GM12874 (cell line): ENCODE measurements around the gene TWF2.

Experiments used
- CTCF ChIP-seq: IDR thresholded peaks from 2 replicates; pipeline ENCODE4 v1.5.1; 2011; ENCODE audit warnings: low read depth, mild to moderate bottlenecking, control low read depth, low read length, moderate library complexity; ENCODE audit not compliant: insufficient read depth

Gene TWF2

GRCh38 chr3:52218454-52218853 is 20.5 kb downstream of the TWF2 start:
- no peak for TF ChIP-seq CTCF

GRCh38 chr3:52218026-52218425 is 20.9 kb downstream of the TWF2 start:
- TF ChIP-seq CTCF = no peak

GRCh38 chr3:52217409-52217805 is 21.6 kb downstream of the TWF2 start:
- no peak for TF ChIP-seq CTCF

GRCh38 chr3:52216585-52217408 is 22.2 kb downstream of the TWF2 start:
- no peak for TF ChIP-seq CTCF

- no peak for TF ChIP-seq CTCF
Observed at GRCh38 chr3:52215351-52215750, 23.6 kb downstream of the TWF2 start.

GRCh38 chr3:52213901-52214300 is 25.1 kb downstream of the TWF2 start:
- no peak for TF ChIP-seq CTCF

- TF ChIP-seq CTCF = no peak
Observed at GRCh38 chr3:52213005-52213404, 26.0 kb downstream of the TWF2 start.
